Endodermal cell (in vitro differentiated cells): ENCODE data around the gene AK8. TPM values are rescaled to one million over a fixed set of nuclear protein-coding genes. Genes with fewer than 3 reads are reported as not detected.
A peak's percentile ranks its signal among the peaks of the same experiment; 100 is the strongest.

ENCODE experiments used
- DNase-seq: peaks from one replicate; pipeline ENCODE4 v3.0.0-alpha.2; 2017
- H3K27ac ChIP-seq: 2 replicates; pipeline ENCODE4 v1.5.1; 2013; ENCODE audit warnings: mild to moderate bottlenecking, low read depth, low read length, moderate library complexity
- H3K27me3 ChIP-seq: 2 replicates; pipeline ENCODE4 v1.6.1; 2013; ENCODE audit warnings: mild to moderate bottlenecking, low read length, moderate library complexity; ENCODE audit not compliant: insufficient read depth, control insufficient read depth, poor library complexity, severe bottlenecking
- H3K36me3 ChIP-seq: 2 replicates; pipeline ENCODE4 v1.7.0; 2013; ENCODE audit warnings: mild to moderate bottlenecking, low read length, moderate library complexity; ENCODE audit not compliant: control insufficient read depth, insufficient read depth
- H3K4me1 ChIP-seq: one replicate; pipeline ENCODE4 v1.7.0; 2013; ENCODE audit warnings: low read length; ENCODE audit not compliant: control insufficient read depth, insufficient read depth
- H3K4me3 ChIP-seq: 2 replicates; pipeline ENCODE4 v1.5.1; 2013; ENCODE audit warnings: mild to moderate bottlenecking, low read length, moderate library complexity
- H3K9ac ChIP-seq: 2 replicates; pipeline ENCODE4 v1.6.1; 2013; ENCODE audit warnings: mild to moderate bottlenecking, low read length, moderate library complexity; ENCODE audit not compliant: poor library complexity, severe bottlenecking; ENCODE audit errors: extremely low read depth
- H3K9me3 ChIP-seq: 2 replicates; pipeline ENCODE4 v1.6.1; 2013; ENCODE audit warnings: mild to moderate bottlenecking, low read length, moderate library complexity; ENCODE audit not compliant: control insufficient read depth
- H3K27ac Mint-ChIP-seq: 2 replicates; pipeline ENCODE4 v1.8.0; 2020; ENCODE audit warnings: mixed read lengths
- H3K27me3 Mint-ChIP-seq: 2 replicates; pipeline ENCODE4 v1.8.0; 2021; ENCODE audit warnings: mild to moderate bottlenecking, mixed read lengths; ENCODE audit not compliant: insufficient read depth
- H3K36me3 Mint-ChIP-seq: 2 replicates; pipeline ENCODE4 v1.8.0; 2020; ENCODE audit warnings: low read depth, mixed read lengths
- H3K4me1 Mint-ChIP-seq: 2 replicates; pipeline ENCODE4 v1.8.0; 2020; ENCODE audit warnings: mixed read lengths
- H3K4me3 Mint-ChIP-seq: 2 replicates; pipeline ENCODE4 v1.8.0; 2020; ENCODE audit warnings: mild to moderate bottlenecking, moderate library complexity, mixed read lengths
- H3K9me3 Mint-ChIP-seq: 2 replicates; pipeline ENCODE4 v1.8.0; 2020; ENCODE audit warnings: mild to moderate bottlenecking, mixed read lengths
- WGBS, 2 experiments: methylation state at CpG; one replicate each; pipeline versions ENCODE4 v1.1.5 to v1.1.7; 2013; ENCODE audit warnings: missing lambda C conversion rate in 2 of 2, mixed read lengths in 1 of 2; ENCODE audit not compliant: insufficient coverage in 1 of 2, insufficient read length in 1 of 2; 5-methylcytosine and 5-hydroxymethylcytosine counted together
- total RNA-seq, 2 donors: library from RNA; stranded (reverse); fragmentation: NEBNext Ultra II Directional in 1 of 2; extraction: Animal tissue kit (Norgen Biotek cat#: 25700) in 1 of 2; gene quantifications; 2 replicates in 1 of 2; 3 replicates in 1 of 2; pipeline ENCODE4 v1.2.1, GENCODE V29; 2021
- TF ChIP-seq, protein P1 (sequence below): fragments of 200-600 bp; sonication (generic); conservative IDR thresholded peaks from 2 replicates; pipeline ENCODE4 v1.5.0; 2021; ENCODE audit warnings: antibody characterized with exemption, mild to moderate bottlenecking

AK8 gene
- total RNA-seq, 2 donors from 2014 or later: 1.3 to 2.6 TPM

- peaks cover 17% of the 10 kb centered on the region for H3K9me3 Mint-ChIP-seq
- peaks cover 63% of the 10 kb centered on the region for H3K27me3 Mint-ChIP-seq
These were observed 101.8 kb downstream of the AK8 start for GRCh38 chr9:132776268-132776667.

GRCh38 chr9:132775720-132776119, 102.4 kb downstream of the AK8 start:
- H3K27ac Mint-ChIP-seq: no peak overlapping the region
- DNase-seq: peak; percentile 20

More at GRCh38 chr9:132776268-132776667, 101.8 kb downstream of the AK8 start:
- Mint-ChIP-seq H3K4me1 (peaks cover 16% of the 10 kb centered on the region), H3K27ac (no peak overlapping the region), H3K4me3 (no peak overlapping the region), H3K36me3 (peaks cover 4% of the 10 kb centered on the region)
- peak; percentile 30 for DNase-seq
- H3K27ac ChIP-seq: no peak overlapping the region
- no peaks in the 10 kb centered on the region for H3K36me3 ChIP-seq
- H3K4me3 ChIP-seq: no peak overlapping the region
- WGBS, 2 experiments: 89 to 96% methylated on average over 4 to 11 of the region's 11 CpGs
- no peaks in the 10 kb centered on the region for H3K9me3 ChIP-seq
- no peak overlapping the region for H3K9ac ChIP-seq
- TF ChIP-seq, protein P1, sequence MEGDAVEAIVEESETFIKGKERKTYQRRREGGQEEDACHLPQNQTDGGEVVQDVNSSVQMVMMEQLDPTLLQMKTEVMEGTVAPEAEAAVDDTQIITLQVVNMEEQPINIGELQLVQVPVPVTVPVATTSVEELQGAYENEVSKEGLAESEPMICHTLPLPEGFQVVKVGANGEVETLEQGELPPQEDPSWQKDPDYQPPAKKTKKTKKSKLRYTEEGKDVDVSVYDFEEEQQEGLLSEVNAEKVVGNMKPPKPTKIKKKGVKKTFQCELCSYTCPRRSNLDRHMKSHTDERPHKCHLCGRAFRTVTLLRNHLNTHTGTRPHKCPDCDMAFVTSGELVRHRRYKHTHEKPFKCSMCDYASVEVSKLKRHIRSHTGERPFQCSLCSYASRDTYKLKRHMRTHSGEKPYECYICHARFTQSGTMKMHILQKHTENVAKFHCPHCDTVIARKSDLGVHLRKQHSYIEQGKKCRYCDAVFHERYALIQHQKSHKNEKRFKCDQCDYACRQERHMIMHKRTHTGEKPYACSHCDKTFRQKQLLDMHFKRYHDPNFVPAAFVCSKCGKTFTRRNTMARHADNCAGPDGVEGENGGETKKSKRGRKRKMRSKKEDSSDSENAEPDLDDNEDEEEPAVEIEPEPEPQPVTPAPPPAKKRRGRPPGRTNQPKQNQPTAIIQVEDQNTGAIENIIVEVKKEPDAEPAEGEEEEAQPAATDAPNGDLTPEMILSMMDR: no peak
- H3K27me3 ChIP-seq: peaks cover 10% of the 10 kb centered on the region
- H3K4me1 ChIP-seq: no peaks in the 10 kb centered on the region

GRCh38 chr9:132774886-132775285, 103.2 kb downstream of the AK8 start:
- Mint-ChIP-seq H3K36me3 (peaks cover 4% of the 10 kb centered on the region), H3K27ac (no peak overlapping the region), H3K4me3 (no peak overlapping the region), H3K9me3 (peaks cover 17% of the 10 kb centered on the region), H3K27me3 (peaks cover 58% of the 10 kb centered on the region), H3K4me1 (peaks cover 3% of the 10 kb centered on the region)
- Histone ChIP-seq H3K36me3 (no peaks in the 10 kb centered on the region), H3K27me3 (peaks cover 14% of the 10 kb centered on the region), H3K9ac (no peak overlapping the region), H3K4me3 (no peak overlapping the region), H3K27ac (no peak overlapping the region), H3K9me3 (no peaks in the 10 kb centered on the region), H3K4me1 (no peaks in the 10 kb centered on the region)
- WGBS, 2 experiments: 94 to 100% methylated on average over 1 of the region's 1 CpG
- peak; percentile 7 for DNase-seq
- TF ChIP-seq, protein P1: no peak

More at GRCh38 chr9:132775720-132776119, 102.4 kb downstream of the AK8 start:
- Mint-ChIP-seq H3K4me1 (peaks cover 11% of the 10 kb centered on the region), H3K4me3 (no peak overlapping the region), H3K27me3 (peaks cover 63% of the 10 kb centered on the region), H3K36me3 (peaks cover 4% of the 10 kb centered on the region), H3K9me3 (peaks cover 17% of the 10 kb centered on the region)
- Histone ChIP-seq H3K36me3 (no peaks in the 10 kb centered on the region), H3K4me1 (no peaks in the 10 kb centered on the region), H3K9me3 (no peaks in the 10 kb centered on the region), H3K4me3 (no peak overlapping the region), H3K9ac (no peak overlapping the region), H3K27ac (no peak overlapping the region), H3K27me3 (peaks cover 11% of the 10 kb centered on the region)
- TF ChIP-seq, protein P1: no peak
- 91 to 94% methylated on average over 2 to 4 of the region's 4 CpGs for WGBS, 2 experiments
